Body of pancreas (tissue), 4 donors: ENCODE measurements around the gene ADRA2C. TPM values are rescaled to one million over a fixed set of nuclear protein-coding genes. Genes with fewer than 3 reads are reported as not detected.

ENCODE experiments used
- ATAC-seq: fragments of 150-250 bp; one replicate; pipeline ENCODE4 v1.9.1; 2016
- DNase-seq, 4 donors: peaks; one replicate each; pipeline ENCODE4 v3.0.0-alpha.2; 2019
- H3K27ac ChIP-seq, 4 donors: fragments of 200-600 bp; sonication (generic); 1 replicate in 3 of 4; 2 replicates in 1 of 4; pipeline versions ENCODE4 v1.5.1 to v1.6.1; 2016 to 2019; ENCODE audit warnings: mild to moderate bottlenecking in 1 of 4, mixed read lengths in 1 of 4, moderate library complexity in 1 of 4
- H3K27me3 ChIP-seq, 2 donors: fragments of 200-600 bp; sonication (generic); one replicate each; pipeline ENCODE4 v1.6.0; 2016; ENCODE audit warnings: mild to moderate bottlenecking in 1 of 2
- H3K36me3 ChIP-seq, 2 donors: fragments of 200-600 bp; sonication (generic); replicated peaks in 1 of 2; 2 replicates each; pipeline ENCODE4 v1.5.1; 2016; ENCODE audit warnings: low read depth in 2 of 2; ENCODE audit not compliant: insufficient read depth in 1 of 2
- H3K4me1 ChIP-seq: fragments of 200-600 bp; sonication (generic); one replicate; pipeline ENCODE4 v1.6.0; 2016
- H3K4me3 ChIP-seq, 2 donors: fragments of 200-600 bp; sonication (generic); 1 replicate in 1 of 2; 2 replicates in 1 of 2; pipeline ENCODE4 v1.5.1; 2016 to 2019
- H3K9me3 ChIP-seq, 3 donors: fragments of 200-600 bp; sonication (generic); 1 replicate in 2 of 3; 2 replicates in 1 of 3; pipeline ENCODE4 v1.5.1; 2016
- POLR2A ChIP-seq, 3 donors: fragments of 450-650 bp; IDR thresholded peaks; one replicate each; pipeline ENCODE4 v1.6.1; 2016; ENCODE audit warnings: antibody characterized with exemption in 3 of 3, mild to moderate bottlenecking in 2 of 3
- WGBS, 2 donors: methylation state at CpG; one replicate each; pipeline ENCODE4 v1.1.5; 2017; 5-methylcytosine and 5-hydroxymethylcytosine counted together
- intact Hi-C: fragments of 100-400 bp; cut with DNase I; formaldehyde crosslinking; loops from one replicate; pipeline ENCODE4 v1.15.1; 2023
- total RNA-seq, 2 donors: library from RNA; depleted of rRNA; stranded (reverse); fragments of >200 nt; gene quantifications; one replicate each; pipeline ENCODE4 v1.1.0, GENCODE V29; 2016
- TF ChIP-seq, protein P1 (sequence below), 7 experiments: fragments of 450-650 bp in 4 of 7; fragments of 200-600 bp in 3 of 7; sonication (generic) in 3 of 7; IDR thresholded peaks; one replicate each; pipeline ENCODE4 v1.5.1; 2016 to 2019; ENCODE audit warnings: antibody characterized with exemption in 7 of 7

Gene ADRA2C
- total RNA-seq, 2 donors from 2014 or later: 6.7 to 10.5 TPM

DNA sequence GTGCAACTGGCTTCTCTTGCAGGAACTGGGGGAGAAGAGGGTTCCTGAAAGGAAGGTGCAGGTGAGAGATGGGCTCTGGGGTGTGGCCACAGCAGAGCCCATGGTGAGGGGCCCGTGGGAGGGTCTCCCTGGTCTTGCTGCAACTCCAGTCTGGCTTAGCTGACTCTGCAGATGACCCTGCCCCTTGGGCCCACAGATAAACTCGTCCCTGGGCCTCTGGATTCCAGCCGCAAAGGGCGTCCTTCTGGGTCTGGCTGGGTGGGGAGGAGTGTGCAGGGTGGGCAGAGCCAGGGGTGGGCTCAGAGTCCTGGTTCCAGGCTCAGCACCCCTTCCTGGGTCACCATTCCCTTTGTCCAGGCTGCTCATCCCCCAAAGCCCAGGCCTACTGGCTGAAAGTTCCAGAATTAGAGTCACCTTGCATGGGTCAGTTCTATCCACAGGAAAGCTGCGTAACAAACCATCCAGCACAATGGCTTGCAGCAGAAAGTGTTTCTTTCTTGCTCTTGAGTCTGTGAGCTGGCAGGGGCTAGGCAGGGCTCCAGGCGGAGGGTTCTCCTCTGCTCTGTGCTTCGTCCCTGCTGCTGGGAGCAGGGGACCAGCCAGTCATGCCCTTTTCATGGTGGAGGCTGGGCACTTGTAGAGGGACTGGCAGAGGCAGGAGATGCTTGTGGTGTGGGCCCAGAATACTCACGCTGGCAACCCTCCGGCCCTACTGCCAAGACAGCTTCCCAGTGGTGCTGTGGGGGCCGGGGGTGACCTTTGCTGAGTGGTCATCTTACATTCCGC lies 43.5 kb upstream of the ADRA2C start:
- no peaks in the 10 kb centered on the region for H3K36me3 ChIP-seq
- TF ChIP-seq, protein P1, sequence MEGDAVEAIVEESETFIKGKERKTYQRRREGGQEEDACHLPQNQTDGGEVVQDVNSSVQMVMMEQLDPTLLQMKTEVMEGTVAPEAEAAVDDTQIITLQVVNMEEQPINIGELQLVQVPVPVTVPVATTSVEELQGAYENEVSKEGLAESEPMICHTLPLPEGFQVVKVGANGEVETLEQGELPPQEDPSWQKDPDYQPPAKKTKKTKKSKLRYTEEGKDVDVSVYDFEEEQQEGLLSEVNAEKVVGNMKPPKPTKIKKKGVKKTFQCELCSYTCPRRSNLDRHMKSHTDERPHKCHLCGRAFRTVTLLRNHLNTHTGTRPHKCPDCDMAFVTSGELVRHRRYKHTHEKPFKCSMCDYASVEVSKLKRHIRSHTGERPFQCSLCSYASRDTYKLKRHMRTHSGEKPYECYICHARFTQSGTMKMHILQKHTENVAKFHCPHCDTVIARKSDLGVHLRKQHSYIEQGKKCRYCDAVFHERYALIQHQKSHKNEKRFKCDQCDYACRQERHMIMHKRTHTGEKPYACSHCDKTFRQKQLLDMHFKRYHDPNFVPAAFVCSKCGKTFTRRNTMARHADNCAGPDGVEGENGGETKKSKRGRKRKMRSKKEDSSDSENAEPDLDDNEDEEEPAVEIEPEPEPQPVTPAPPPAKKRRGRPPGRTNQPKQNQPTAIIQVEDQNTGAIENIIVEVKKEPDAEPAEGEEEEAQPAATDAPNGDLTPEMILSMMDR (IDR thresholded peaks at IDR 0.05): no peak
- TF ChIP-seq POLR2A (IDR thresholded peaks at IDR 0.05): no peak
- H3K27me3 ChIP-seq: no peaks in the 10 kb centered on the region
- intact Hi-C loops: no loop called here
- DNase-seq (no peak), ATAC-seq (no peak)
- WGBS, 2 donors: 86 to 88% methylated on average over 7 to 11 of the region's 11 CpGs
- H3K4me3 ChIP-seq: no peak overlapping the region
- peaks cover 0 to 5% (median 0%) of the 10 kb centered on the region in 3 donors for H3K9me3 ChIP-seq
- peaks cover 3% of the 10 kb centered on the region for H3K4me1 ChIP-seq
- H3K27ac ChIP-seq: no peak overlapping the region

DNA sequence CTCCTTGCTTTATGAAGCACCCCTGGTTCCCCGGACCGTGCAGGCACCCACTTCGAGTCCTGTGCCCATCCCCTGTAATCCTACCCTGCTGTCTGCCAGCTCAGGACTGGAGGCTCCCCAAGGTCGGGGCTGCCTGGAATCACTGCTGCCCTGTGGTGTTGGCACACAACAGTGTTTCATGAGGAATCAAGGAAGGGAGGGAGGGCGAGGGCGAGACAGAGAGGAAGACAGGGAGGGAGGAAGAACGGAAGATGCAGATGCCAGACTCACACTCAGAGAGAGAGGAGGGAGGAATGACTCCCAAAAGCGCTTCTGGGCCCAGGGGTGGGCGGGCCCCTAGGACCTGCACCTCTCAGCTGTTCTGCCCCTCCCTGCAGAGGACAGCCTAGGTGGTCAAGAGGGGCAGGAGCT lies 42.9 kb upstream of the ADRA2C start:
- WGBS, 2 donors: 60 to 77% methylated on average over 8 to 9 of the region's 9 CpGs
- H3K36me3 ChIP-seq: no peaks in the 10 kb centered on the region
- H3K9me3 ChIP-seq: peaks cover 0 to 5% (median 0%) of the 10 kb centered on the region in 3 donors
- DNase-seq (no peak), ATAC-seq (no peak)
- no peak for TF ChIP-seq POLR2A (IDR thresholded peaks at IDR 0.05)
- TF ChIP-seq, protein P1 (IDR thresholded peaks at IDR 0.05): no peak
- intact Hi-C loops: no loop called here
- peaks cover 5% of the 10 kb centered on the region for H3K4me1 ChIP-seq
- H3K27ac ChIP-seq: no peak overlapping the region
- no peak overlapping the region for H3K4me3 ChIP-seq
- no peaks in the 10 kb centered on the region for H3K27me3 ChIP-seq

DNA sequence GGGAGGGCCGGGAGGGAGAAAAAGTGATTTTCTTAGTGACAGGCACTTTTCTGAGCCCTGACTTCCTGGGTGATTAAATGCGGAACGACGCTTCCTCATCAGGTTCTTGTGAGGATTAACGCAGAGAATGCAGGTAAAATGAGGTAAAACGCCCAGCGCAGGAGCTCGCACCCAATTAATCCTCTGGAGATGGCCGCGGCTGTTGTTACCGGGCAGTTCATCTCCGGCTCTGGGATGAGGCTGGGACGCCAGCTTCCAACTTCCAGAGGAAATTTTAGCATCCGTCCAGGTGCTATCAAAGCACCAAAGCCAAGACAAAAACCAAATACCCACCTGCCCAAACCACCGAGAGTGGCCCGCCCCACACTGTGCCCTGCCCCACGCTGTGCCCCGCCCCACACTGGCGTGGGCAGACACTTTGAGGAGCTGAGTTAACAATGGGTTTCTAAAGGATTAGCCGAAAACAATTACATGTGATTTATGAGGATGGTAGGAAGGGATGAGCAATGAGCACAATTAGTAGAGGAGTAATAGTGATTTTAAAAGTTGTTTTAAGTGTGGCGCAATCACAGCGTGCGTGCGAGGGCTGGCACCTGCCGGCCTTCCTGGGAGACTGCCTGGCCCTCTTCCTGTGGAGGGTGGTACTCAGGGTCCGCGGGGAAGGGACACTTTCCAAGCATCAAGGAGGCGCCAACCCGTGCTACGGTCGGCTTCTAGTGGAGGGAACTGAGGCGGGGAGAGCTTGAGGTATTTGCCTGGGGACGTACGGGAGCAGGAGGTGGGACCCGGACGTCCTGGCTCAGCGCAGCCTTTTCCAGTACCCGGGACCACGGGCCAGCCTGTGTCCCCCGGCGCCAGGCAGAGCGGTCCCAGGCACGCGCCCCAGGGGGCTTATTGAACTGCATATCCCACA lies 41.6 kb upstream of the ADRA2C start:
- intact Hi-C loops: no loop called here
- H3K27ac ChIP-seq: no peak overlapping the region
- no peak overlapping the region for H3K4me3 ChIP-seq
- peaks cover 0 to 3% of the 10 kb centered on the region in 2 donors for H3K27me3 ChIP-seq
- peaks cover 7% of the 10 kb centered on the region for H3K4me1 ChIP-seq
- DNase-seq (no peak), ATAC-seq (no peak)
- TF ChIP-seq, protein P1 (IDR thresholded peaks at IDR 0.05): peak in 1 of 7 experiments; percentile 8
- TF ChIP-seq POLR2A (IDR thresholded peaks at IDR 0.05): no peak
- no peaks in the 10 kb centered on the region for H3K9me3 ChIP-seq
- whole genome bisulfite sequencing, 2 donors: 9 to 16% methylated on average over 18 to 44 of the region's 44 CpGs
- H3K36me3 ChIP-seq: no peaks in the 10 kb centered on the region

DNA sequence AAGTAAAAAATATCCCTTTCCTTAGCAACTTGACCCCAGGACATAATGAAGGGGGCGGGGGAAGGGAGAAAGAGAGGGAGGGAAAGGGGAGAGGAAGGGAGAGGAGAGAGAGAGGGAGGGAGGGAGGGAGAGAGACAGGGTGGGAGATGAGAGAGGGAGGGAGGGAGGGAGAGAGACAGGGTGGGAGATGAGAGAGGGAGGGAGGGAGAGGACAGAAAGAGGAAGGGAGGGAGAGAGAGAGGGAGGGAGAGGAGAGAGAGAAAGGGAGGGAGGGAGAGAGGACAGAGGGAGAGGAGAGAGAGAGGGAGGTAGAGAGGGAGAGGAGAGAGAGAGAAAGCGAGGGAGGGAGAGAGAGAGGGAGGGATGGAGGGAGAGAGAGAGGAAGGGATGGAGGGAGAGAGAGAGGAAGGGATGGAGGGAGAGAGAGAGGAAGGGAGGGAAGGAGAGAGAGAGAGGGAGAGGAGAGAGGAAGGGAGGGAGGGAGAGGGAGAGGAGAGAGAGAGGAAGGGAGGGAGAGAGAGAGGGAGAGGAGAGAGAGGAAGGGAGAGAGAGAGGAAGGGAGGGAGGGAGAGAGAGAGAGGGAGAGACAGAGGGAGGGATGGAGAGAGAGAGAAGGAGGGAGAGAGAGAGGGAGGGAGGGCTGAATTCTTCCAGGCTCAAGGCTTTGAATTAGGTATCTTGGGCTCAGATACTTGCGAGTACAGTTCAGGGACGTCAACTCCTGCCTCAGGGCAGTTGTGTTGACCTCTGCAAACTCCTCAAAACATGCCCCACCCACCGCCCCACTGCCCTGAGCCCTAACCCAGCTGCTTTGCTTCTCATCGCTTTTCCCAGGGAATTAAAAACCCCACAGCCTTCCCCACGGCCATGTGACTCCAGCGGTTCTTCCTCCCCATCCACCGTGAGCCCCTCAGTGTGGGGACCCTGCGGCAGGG lies 40.0 kb upstream of the ADRA2C start:
- WGBS, 2 donors: 10 to 31% methylated on average over 8 to 9 of the region's 10 CpGs
- Histone ChIP-seq H3K27me3 (peaks cover 0 to 3% of the 10 kb centered on the region in 2 donors), H3K4me1 (peaks cover 7% of the 10 kb centered on the region), H3K36me3 (no peaks in the 10 kb centered on the region), H3K27ac (no peak overlapping the region), H3K9me3 (no peaks in the 10 kb centered on the region), H3K4me3 (no peak overlapping the region)
- ATAC-seq (no peak), DNase-seq (no peak)
- intact Hi-C loops: no loop called here
- TF ChIP-seq, protein P1 (IDR thresholded peaks at IDR 0.05): no peak
- no peak for TF ChIP-seq POLR2A (IDR thresholded peaks at IDR 0.05)
